ENCODE measurements around the gene C4B.
A peak's percentile ranks its signal among the peaks of the same experiment; 100 is the strongest.

C4B gene

DNA sequence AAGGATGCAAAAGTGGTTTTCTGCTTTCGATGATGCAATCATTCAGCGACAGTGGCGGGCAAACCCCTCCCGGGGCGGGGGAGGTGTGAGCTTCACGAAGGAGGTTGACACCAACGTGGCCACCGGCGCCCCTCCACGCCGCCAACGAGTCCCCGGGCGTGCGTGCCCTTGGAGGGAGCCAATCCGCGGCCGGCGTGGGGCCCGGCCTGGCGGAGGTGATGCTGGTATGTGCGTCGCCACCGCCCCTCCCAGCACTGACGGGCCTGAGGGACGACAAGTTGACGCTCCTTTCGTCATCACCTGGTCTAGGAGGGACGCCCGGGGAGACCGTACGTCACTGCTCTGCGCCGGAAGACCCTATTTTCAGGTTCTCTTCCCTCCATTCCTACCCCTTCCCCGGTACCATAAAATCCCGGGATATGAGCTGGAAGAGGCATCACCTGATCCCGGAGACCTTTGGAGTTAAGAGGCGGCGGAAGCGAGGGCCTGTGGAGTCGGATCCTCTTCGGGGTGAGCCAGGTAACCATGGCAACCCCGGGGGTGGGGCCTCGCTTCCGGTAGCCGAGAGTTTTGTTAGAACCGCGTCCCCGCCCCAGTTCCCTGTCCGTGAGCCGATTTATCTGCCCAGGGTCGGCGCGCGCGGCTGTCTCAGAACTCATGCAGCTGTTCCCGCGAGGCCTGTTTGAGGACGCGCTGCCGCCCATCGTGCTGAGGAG is 42.4 kb upstream of the C4B start, which contains the start of gene DXO (continued):
- TF ChIP-seq, protein P1, sequence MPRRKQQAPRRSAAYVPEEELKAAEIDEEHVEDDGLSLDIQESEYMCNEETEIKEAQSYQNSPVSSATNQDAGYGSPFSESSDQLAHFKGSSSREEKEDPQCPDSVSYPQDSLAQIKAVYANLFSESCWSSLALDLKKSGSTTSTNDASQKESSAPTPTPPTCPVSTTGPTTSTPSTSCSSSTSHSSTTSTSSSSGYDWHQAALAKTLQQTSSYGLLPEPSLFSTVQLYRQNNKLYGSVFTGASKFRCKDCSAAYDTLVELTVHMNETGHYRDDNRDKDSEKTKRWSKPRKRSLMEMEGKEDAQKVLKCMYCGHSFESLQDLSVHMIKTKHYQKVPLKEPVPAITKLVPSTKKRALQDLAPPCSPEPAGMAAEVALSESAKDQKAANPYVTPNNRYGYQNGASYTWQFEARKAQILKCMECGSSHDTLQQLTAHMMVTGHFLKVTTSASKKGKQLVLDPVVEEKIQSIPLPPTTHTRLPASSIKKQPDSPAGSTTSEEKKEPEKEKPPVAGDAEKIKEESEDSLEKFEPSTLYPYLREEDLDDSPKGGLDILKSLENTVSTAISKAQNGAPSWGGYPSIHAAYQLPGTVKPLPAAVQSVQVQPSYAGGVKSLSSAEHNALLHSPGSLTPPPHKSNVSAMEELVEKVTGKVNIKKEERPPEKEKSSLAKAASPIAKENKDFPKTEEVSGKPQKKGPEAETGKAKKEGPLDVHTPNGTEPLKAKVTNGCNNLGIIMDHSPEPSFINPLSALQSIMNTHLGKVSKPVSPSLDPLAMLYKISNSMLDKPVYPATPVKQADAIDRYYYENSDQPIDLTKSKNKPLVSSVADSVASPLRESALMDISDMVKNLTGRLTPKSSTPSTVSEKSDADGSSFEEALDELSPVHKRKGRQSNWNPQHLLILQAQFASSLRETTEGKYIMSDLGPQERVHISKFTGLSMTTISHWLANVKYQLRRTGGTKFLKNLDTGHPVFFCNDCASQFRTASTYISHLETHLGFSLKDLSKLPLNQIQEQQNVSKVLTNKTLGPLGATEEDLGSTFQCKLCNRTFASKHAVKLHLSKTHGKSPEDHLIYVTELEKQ (tag by site-specific recombination; IDR thresholded peaks at IDR 0.05; ENCODE audit: borderline replicate concordance), result peak; percentile 89; the same call in 1 of the 2 replicates
- TF ChIP-seq ZNF776 (tag by site-specific recombination; IDR thresholded peaks at IDR 0.05; ENCODE audit: borderline replicate concordance), result no peak
- TF ChIP-seq ZNF510 (tag by site-specific recombination; IDR thresholded peaks at IDR 0.05; ENCODE audit: insufficient replicate concordance), result no peak
- TF ChIP-seq ZNF621 (tag by site-specific recombination; IDR thresholded peaks at IDR 0.05), result no peak
- TF ChIP-seq ZNF514 (tag by site-specific recombination; IDR thresholded peaks at IDR 0.05), result no peak
- peak; percentile 95 for TF ChIP-seq SP7 (tag by site-specific recombination; IDR thresholded peaks at IDR 0.05)
- no peak for TF ChIP-seq ZNF223 (tag by site-specific recombination; IDR thresholded peaks at IDR 0.05)
- TF ChIP-seq, protein P2, sequence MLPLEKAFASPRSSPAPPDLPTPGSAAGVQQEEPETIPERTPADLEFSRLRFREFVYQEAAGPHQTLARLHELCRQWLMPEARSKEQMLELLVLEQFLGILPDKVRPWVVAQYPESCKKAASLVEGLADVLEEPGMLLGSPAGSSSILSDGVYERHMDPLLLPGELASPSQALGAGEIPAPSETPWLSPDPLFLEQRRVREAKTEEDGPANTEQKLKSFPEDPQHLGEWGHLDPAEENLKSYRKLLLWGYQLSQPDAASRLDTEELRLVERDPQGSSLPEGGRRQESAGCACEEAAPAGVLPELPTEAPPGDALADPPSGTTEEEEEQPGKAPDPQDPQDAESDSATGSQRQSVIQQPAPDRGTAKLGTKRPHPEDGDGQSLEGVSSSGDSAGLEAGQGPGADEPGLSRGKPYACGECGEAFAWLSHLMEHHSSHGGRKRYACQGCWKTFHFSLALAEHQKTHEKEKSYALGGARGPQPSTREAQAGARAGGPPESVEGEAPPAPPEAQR (tag by site-specific recombination; IDR thresholded peaks at IDR 0.05), result peak; percentile 94
- TF ChIP-seq ZNF629 (tag by site-specific recombination; IDR thresholded peaks at IDR 0.05), result peak; percentile 100
- TF ChIP-seq ZFP3 (tag by site-specific recombination; IDR thresholded peaks at IDR 0.05; ENCODE audit: low read depth), result no peak
- TF ChIP-seq TRIM28 (IDR thresholded peaks at IDR 0.05; ENCODE audit: borderline replicate concordance, low read length), result peak; percentile 54; the same call in 1 of the 2 replicates
- TF ChIP-seq ZNF311 (tag by site-specific recombination; IDR thresholded peaks at IDR 0.05; ENCODE audit: borderline replicate concordance), result no peak
- TF ChIP-seq KLF7 (tag by site-specific recombination; IDR thresholded peaks at IDR 0.05; ENCODE audit: borderline replicate concordance), result peak; percentile 81
- no peak for TF ChIP-seq ZNF670 (tag by site-specific recombination; IDR thresholded peaks at IDR 0.05; ENCODE audit: low read depth)
- TF ChIP-seq KLF8 (tag by site-specific recombination; IDR thresholded peaks at IDR 0.05), result peak; percentile 99
- TF ChIP-seq PRDM1 (tag by site-specific recombination; IDR thresholded peaks at IDR 0.05), result peak; percentile 81
- no peak for TF ChIP-seq ZNF394 (tag by site-specific recombination; IDR thresholded peaks at IDR 0.05; ENCODE audit: borderline replicate concordance)
- TF ChIP-seq, protein P3, sequence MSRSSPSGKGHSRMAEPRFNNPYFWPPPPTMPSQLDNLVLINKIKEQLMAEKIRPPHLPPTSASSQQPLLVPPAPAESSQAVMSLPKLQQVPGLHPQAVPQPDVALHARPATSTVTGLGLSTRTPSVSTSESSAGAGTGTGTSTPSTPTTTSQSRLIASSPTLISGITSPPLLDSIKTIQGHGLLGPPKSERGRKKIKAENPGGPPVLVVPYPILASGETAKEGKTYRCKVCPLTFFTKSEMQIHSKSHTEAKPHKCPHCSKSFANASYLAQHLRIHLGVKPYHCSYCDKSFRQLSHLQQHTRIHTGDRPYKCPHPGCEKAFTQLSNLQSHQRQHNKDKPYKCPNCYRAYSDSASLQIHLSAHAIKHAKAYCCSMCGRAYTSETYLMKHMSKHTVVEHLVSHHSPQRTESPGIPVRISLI (tag by site-specific recombination; IDR thresholded peaks at IDR 0.05), result no peak
- TF ChIP-seq ZNF48 (tag by site-specific recombination; IDR thresholded peaks at IDR 0.05), result no peak
- TF ChIP-seq GLI4 (tag by site-specific recombination; IDR thresholded peaks at IDR 0.05), result peak; percentile 16; the same call in 1 of the 2 replicates
- no peak for TF ChIP-seq GFI1B (tag by site-specific recombination; IDR thresholded peaks at IDR 0.05)
- TF ChIP-seq, protein P4, sequence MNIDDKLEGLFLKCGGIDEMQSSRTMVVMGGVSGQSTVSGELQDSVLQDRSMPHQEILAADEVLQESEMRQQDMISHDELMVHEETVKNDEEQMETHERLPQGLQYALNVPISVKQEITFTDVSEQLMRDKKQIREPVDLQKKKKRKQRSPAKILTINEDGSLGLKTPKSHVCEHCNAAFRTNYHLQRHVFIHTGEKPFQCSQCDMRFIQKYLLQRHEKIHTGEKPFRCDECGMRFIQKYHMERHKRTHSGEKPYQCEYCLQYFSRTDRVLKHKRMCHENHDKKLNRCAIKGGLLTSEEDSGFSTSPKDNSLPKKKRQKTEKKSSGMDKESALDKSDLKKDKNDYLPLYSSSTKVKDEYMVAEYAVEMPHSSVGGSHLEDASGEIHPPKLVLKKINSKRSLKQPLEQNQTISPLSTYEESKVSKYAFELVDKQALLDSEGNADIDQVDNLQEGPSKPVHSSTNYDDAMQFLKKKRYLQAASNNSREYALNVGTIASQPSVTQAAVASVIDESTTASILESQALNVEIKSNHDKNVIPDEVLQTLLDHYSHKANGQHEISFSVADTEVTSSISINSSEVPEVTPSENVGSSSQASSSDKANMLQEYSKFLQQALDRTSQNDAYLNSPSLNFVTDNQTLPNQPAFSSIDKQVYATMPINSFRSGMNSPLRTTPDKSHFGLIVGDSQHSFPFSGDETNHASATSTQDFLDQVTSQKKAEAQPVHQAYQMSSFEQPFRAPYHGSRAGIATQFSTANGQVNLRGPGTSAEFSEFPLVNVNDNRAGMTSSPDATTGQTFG (tag by site-specific recombination; IDR thresholded peaks at IDR 0.05; ENCODE audit: borderline replicate concordance), result 0 out of 2 replicates have a peak, but pooled peaks have one; percentile 68
- peak; percentile 93 for TF ChIP-seq ZNF501 (tag by site-specific recombination; IDR thresholded peaks at IDR 0.05)
- no peak for TF ChIP-seq REPIN1 (tag by site-specific recombination; IDR thresholded peaks at IDR 0.05; ENCODE audit: low read depth)
- TF ChIP-seq, protein P5, sequence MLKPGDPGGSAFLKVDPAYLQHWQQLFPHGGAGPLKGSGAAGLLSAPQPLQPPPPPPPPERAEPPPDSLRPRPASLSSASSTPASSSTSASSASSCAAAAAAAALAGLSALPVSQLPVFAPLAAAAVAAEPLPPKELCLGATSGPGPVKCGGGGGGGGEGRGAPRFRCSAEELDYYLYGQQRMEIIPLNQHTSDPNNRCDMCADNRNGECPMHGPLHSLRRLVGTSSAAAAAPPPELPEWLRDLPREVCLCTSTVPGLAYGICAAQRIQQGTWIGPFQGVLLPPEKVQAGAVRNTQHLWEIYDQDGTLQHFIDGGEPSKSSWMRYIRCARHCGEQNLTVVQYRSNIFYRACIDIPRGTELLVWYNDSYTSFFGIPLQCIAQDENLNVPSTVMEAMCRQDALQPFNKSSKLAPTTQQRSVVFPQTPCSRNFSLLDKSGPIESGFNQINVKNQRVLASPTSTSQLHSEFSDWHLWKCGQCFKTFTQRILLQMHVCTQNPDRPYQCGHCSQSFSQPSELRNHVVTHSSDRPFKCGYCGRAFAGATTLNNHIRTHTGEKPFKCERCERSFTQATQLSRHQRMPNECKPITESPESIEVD (tag by site-specific recombination; IDR thresholded peaks at IDR 0.05), result peak; percentile 95; the same call in 1 of the 2 replicates
- no peak for TF ChIP-seq ZNF571 (tag by site-specific recombination; IDR thresholded peaks at IDR 0.05)
- TF ChIP-seq, protein P6, sequence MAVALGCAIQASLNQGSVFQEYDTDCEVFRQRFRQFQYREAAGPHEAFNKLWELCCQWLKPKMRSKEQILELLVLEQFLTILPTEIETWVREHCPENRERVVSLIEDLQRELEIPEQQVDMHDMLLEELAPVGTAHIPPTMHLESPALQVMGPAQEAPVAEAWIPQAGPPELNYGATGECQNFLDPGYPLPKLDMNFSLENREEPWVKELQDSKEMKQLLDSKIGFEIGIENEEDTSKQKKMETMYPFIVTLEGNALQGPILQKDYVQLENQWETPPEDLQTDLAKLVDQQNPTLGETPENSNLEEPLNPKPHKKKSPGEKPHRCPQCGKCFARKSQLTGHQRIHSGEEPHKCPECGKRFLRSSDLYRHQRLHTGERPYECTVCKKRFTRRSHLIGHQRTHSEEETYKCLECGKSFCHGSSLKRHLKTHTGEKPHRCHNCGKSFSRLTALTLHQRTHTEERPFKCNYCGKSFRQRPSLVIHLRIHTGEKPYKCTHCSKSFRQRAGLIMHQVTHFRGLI (tag by site-specific recombination; IDR thresholded peaks at IDR 0.05), result peak; percentile 20; the same call in 1 of the 2 replicates
- no peak for TF ChIP-seq ZNF19 (tag by site-specific recombination; IDR thresholded peaks at IDR 0.05; ENCODE audit: low read depth)
